ENCODE measurements around the gene FBXL19.
A peak's percentile ranks its signal among the peaks of the same experiment; 100 is the strongest.

FBXL19 gene

GRCh38 chr16:30875871-30876801 is 47.2 kb upstream of the FBXL19 start:
- Histone ChIP-seq H3K9ac (ENCODE audit: low read length) (peak overlapping the region; percentile 92), H3K27ac (ENCODE audit: low read depth, low read length) (peak overlapping the region; percentile 47), H3K27me3 (ENCODE audit: low read length) (no peaks in the 10 kb centered on the region), H3K79me2 (ENCODE audit: insufficient read depth, low read length) (0 out of 2 replicates have a peak, but pooled peaks cover 4% of the 10 kb centered on the region), H2AFZ (ENCODE audit: low read depth, low read length, severe bottlenecking) (peak overlapping the region; percentile 67), H3K9me2 (replicated peaks; ENCODE audit: insufficient read depth, low read length) (no peaks in the 10 kb centered on the region), H3K4me2 (ENCODE audit: low read depth, low read length, poor library complexity, severe bottlenecking) (peak overlapping the region; percentile 95), H3K9me3 (ENCODE audit: insufficient read depth, low read length) (no peaks in the 10 kb centered on the region), H4K20me1 (ENCODE audit: low read depth, low read length) (no peaks in the 10 kb centered on the region), H3F3A (ENCODE audit: insufficient read depth) (peaks cover 5% of the 10 kb centered on the region; the same call in 1 of the 2 replicates), H3K4me3 (ENCODE audit: insufficient read depth, low read length, poor library complexity, severe bottlenecking) (peak overlapping the region; percentile 91), H3K36me3 (ENCODE audit: low read length) (no peaks in the 10 kb centered on the region)
- no peak for TF ChIP-seq EZH2phosphoT487 (conservative IDR thresholded peaks at IDR 0.05; ENCODE audit: low read length)
- no peak for TF ChIP-seq CTCF (IDR thresholded peaks at IDR 0.05; ENCODE audit: insufficient read depth, low read length, poor library complexity, severe bottlenecking)

DNA sequence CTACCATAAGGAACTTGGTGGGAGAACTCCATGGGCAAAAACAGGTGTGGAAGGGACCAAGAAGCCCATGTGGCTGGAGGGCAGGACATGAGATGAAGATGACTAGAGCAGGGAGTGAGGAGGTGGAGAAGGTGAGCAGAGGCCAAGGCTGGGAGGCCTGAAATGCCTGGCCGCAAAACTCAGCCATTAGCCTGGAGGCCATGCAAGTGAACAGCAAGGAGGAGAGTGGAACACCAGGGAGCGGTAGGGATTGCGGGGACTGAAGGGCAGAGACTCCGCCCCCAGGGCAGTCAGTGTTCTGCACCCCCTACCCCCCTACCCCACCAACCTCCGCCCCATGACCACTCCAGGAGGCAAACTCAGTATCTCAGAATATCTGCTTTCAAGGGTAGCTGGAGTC is 46.5 kb upstream of the FBXL19 start:
- H3K36me3 ChIP-seq (ENCODE audit: low read length), result no peaks in the 10 kb centered on the region
- no peaks in the 10 kb centered on the region for H4K20me1 ChIP-seq (ENCODE audit: low read depth, low read length)
- no peak overlapping the region for H3K4me3 ChIP-seq (ENCODE audit: insufficient read depth, low read length, poor library complexity, severe bottlenecking)
- no peaks in the 10 kb centered on the region for H3K9me3 ChIP-seq (ENCODE audit: insufficient read depth, low read length)
- no peak overlapping the region for H2AFZ ChIP-seq (ENCODE audit: low read depth, low read length, severe bottlenecking)
- H3K4me2 ChIP-seq (ENCODE audit: low read depth, low read length, poor library complexity, severe bottlenecking), result peak overlapping the region; percentile 95
- peak overlapping the region; percentile 47 for H3K27ac ChIP-seq (ENCODE audit: low read depth, low read length)
- no peaks in the 10 kb centered on the region for H3K27me3 ChIP-seq (ENCODE audit: low read length)
- no peaks in the 10 kb centered on the region for H3K9me2 ChIP-seq (replicated peaks; ENCODE audit: insufficient read depth, low read length)
- H3K79me2 ChIP-seq (ENCODE audit: insufficient read depth, low read length), result 0 out of 2 replicates have a peak, but pooled peaks cover 4% of the 10 kb centered on the region
- peaks cover 5% of the 10 kb centered on the region; the same call in 1 of the 2 replicates for H3F3A ChIP-seq (ENCODE audit: insufficient read depth)
- peak overlapping the region; percentile 92; the same call in 1 of the 2 replicates for H3K9ac ChIP-seq (ENCODE audit: low read length)
- TF ChIP-seq CTCF (IDR thresholded peaks at IDR 0.05; ENCODE audit: insufficient read depth, low read length, poor library complexity, severe bottlenecking) (no peak), EZH2phosphoT487 (conservative IDR thresholded peaks at IDR 0.05; ENCODE audit: low read length) (no peak)

GRCh38 chr16:30882429-30883310 is 40.7 kb upstream of the FBXL19 start:
- Histone ChIP-seq H4K20me1 (ENCODE audit: low read depth, low read length) (no peaks in the 10 kb centered on the region), H3K27ac (ENCODE audit: low read depth, low read length) (no peak overlapping the region), H3F3A (ENCODE audit: insufficient read depth) (no peaks in the 10 kb centered on the region), H3K4me3 (ENCODE audit: insufficient read depth, low read length, poor library complexity, severe bottlenecking) (no peak overlapping the region), H3K4me2 (ENCODE audit: low read depth, low read length, poor library complexity, severe bottlenecking) (no peak overlapping the region), H2AFZ (ENCODE audit: low read depth, low read length, severe bottlenecking) (no peak overlapping the region), H3K27me3 (ENCODE audit: low read length) (no peaks in the 10 kb centered on the region), H3K79me2 (ENCODE audit: insufficient read depth, low read length) (no peaks in the 10 kb centered on the region), H3K9ac (ENCODE audit: low read length) (no peak overlapping the region), H3K36me3 (ENCODE audit: low read length) (no peaks in the 10 kb centered on the region), H3K9me3 (ENCODE audit: insufficient read depth, low read length) (no peaks in the 10 kb centered on the region), H3K9me2 (replicated peaks; ENCODE audit: insufficient read depth, low read length) (no peaks in the 10 kb centered on the region)
- TF ChIP-seq EZH2phosphoT487 (conservative IDR thresholded peaks at IDR 0.05; ENCODE audit: low read length) (no peak), CTCF (IDR thresholded peaks at IDR 0.05; ENCODE audit: insufficient read depth, low read length, poor library complexity, severe bottlenecking) (no peak)

Data from SU-DHL-6 (cell line).